Activated CD8-positive, alpha-beta memory T cell treated with anti-CD3 and anti-CD28 coated beads, Interleukin-2, amount 50 U/mL, for 1 hour (primary cell): ENCODE measurements around the gene HOATZ.

Experiments
- DNase-seq: peaks from one replicate; pipeline ENCODE4 v3.0.0-alpha.2; 2020; ENCODE audit errors: extremely low read depth

Gene HOATZ

GRCh38 chr11:111549196-111549868 lies 34.8 kb downstream of the HOATZ start:
- DNase-seq, result no peak

DNA sequence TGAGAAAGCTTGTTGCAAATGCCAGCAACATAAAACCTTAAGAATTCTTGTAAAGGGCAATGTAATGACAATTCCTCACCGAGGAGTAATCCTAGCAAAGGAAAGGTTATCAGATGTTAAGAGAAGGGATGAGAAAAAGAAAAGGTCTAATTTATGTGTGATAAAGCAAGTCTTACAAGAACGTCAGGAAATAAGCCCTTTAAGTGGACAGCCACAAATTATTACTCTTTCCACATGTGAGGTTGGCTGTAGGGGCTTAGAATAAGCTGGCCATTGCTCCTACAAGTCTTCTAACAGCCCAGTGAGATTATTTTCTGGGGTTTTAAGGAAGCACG lies 35.3 kb downstream of the HOATZ start:
- DNase-seq, result no peak

DNA sequence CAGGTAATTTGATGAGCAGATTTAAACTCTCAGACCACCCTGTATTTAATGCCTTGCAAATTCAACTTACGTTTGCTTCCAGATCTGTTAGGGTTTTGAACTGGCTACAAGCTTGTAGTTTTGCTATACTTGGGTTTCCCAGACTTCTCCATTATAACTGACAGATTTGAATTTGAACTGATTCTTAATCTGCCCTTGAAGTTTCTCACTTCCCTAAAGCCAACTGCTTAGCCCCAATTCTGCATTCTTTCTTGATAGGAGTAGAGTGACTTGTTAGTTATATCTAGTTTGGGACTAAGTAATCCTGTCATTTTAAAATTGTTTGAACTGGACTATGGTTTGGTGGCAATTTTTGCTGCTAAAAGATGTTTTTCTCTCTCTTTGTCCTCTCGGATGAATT lies 35.7 kb downstream of the HOATZ start:
- DNase-seq, result no peak

- no peak for DNase-seq
Measured at GRCh38 chr11:111554532-111554931, 40.0 kb downstream of the HOATZ start.

GRCh38 chr11:111555255-111555654 lies 40.7 kb downstream of the HOATZ start:
- DNase-seq, result no peak

GRCh38 chr11:111557425-111558111 lies 43.0 kb downstream of the HOATZ start:
- no peak for DNase-seq

- no peak for DNase-seq
Measured at GRCh38 chr11:111559800-111560464, 45.4 kb downstream of the HOATZ start.

DNA sequence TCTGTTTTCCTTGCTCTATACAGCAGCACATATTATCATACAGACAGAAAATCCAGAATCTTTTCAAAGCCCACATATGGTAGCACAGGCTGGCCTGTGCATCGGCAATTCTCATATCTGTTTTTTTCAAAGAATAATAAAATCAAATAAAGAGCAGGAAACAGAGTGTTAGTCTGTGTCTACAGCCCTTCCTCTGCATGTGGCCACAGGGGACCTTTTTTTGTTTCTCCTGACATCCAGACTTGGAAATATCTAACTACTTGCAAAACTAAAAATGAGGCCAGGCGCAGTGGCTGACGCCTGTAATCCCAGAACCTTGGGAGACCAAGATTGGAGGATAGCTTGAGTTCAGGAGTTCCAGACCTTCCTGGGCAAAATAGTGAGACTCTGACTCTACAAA lies 46.2 kb downstream of the HOATZ start:
- DNase-seq, result no peak

DNA sequence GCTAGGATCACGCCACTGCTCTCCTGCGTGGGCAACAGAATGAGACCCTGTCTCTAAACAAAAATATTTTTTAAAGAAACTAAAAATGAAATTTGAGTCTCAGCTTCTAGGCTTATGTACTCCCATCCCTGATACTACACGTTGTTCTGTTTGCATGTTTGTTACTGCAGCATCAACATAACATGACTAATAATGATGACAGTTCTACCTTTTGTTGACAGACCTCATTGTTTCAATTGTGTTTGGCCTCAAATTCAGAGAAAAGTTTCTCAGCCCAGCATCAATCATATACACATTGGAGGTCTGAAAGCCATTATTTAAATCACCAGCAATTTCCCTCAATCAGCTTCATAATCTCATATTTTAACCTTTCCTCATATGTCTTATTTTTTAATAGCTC lies 46.7 kb downstream of the HOATZ start:
- DNase-seq, result no peak

GRCh38 chr11:111561791-111562325 lies 47.3 kb downstream of the HOATZ start:
- no peak for DNase-seq

- no peak for DNase-seq
Measured at GRCh38 chr11:111562692-111563389, 48.3 kb downstream of the HOATZ start.

GRCh38 chr11:111565114-111565720 lies 50.6 kb downstream of the HOATZ start:
- peak; percentile 31 for DNase-seq

- DNase-seq, result no peak
Measured at GRCh38 chr11:111566324-111566723, 51.7 kb downstream of the HOATZ start.

GRCh38 chr11:111569476-111569875 lies 54.9 kb downstream of the HOATZ start:
- DNase-seq, result no peak

DNA sequence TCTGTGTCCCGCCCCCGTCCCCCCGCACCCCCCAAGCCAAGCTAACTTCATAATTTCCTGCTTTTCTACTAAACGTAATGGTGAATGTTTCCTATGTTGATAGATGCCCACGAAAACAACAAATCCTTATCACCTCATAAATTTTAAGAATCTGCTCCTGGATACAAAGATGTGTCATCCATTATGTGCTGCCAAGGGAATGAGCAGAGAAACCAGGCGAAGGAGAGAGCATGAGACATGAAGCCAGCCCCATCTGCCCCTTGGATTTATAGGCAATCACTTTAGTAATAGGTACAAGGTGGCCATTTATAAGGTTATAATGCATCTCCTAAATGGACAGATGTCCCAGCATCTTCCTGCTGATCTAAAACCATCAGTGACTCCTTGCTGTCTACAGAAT lies 56.2 kb downstream of the HOATZ start:
- no peak for DNase-seq

DNA sequence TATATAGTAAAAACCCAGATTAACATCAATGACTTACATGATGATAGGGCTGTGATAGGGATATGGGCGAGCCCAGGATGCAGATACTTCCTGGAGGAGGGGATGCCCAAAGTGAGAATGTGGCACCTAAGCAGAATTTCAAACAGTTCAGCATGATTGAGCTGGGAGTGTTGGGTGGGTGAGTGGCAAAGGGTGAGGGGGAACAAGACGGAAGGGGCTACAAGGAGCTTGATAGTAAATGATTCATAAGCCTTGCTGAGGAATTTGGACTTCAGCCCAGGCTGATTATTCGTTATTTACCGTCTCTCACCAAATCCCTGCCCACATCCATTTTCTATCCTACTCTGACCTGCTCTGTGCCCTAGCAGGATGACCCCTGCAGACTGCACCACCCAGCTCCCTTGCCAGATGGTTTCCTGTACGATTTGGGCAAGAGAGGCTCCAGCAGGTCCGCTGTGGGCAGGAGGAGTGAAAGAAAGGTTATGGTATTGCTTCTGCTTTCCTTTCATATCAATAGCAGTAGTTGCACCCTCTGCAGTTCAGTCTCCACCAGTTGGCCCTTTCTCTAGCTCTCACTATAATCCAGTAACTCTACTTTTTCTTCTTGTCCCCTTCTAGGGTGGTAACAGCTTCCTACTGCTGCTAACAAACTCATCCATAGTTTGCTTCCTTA lies 57.4 kb downstream of the HOATZ start:
- no peak for DNase-seq

GRCh38 chr11:111572581-111572980 lies 58.0 kb downstream of the HOATZ start:
- DNase-seq, result no peak

DNA sequence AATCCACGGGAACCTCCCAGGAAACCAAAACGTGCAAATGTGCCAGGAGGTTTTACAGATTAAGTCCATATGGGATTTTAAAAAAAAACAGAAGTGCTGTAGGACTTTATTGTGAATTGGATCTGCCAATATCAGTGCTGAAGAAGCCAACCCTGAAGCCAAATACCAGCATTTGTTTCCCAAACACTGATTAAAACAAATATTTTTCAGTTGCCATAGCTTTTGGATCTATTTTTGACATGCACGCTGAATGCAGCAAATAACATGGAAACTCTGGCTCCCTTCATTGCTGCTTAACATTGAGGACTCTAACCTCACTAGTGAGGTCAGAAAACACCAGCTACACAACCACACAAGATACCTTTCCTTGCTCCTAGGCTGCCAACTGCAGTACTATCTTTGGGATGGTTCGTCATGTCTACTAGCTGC lies 59.3 kb downstream of the HOATZ start:
- no peak for DNase-seq

GRCh38 chr11:111574373-111575225 lies 60.0 kb downstream of the HOATZ start:
- no peak for DNase-seq

DNA sequence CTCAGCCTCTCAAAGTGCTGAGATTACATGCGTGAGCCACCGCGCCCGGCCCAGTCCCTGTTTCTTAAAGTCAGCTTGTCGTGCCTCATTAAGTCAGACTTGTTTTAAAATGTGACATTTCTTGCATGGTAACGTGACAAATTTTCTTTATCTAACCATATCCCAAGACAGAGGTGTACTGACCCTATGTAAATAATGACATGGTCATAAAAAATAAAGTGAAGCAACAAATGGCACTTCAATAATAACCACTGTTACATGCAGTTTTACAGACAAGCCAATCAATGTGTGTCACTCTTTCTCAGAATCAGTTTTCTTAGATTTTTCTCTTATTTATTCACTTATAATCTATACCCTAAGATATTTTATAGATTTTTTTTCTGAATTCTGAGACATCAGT lies 61.2 kb downstream of the HOATZ start:
- no peak for DNase-seq
